K562 (cell line): Measurements from ENCODE around the gene ZFAND3. TPM values are rescaled to one million over a fixed set of nuclear protein-coding genes. Genes with fewer than 3 reads are reported as not detected.

Experiments
- ATAC-seq: fragments of 200-7000 bp; cut with Tn5 transposase; 3 replicates; pipeline ENCODE4 v1.9.1; 2020; ENCODE audit warnings: moderate library complexity
- BruUV-seq: library from RNA; stranded (reverse); fragments of 400-500 nt; replicated peaks from 2 replicates; lab custom pipeline; 2021; lab: Mats Ljungman, UMichigan
- CTCF ChIA-PET: fragments of 300-600 bp; formaldehyde crosslinking; extraction: SDS; loops from one replicate; lab custom pipeline; 2021; ENCODE audit warnings: low intra/inter-chr PET ratio; lab: Yijun Ruan, JAX
- POLR2A ChIA-PET: fragments of 300-600, 350-650 bp; sonication (Branson Sonifier 250); formaldehyde crosslinking; extraction: SDS; loops from one replicate; lab custom pipeline; 2021; ENCODE audit warnings: antibody characterized with exemption, inconsistent platforms; lab: Yijun Ruan, JAX
- DNase-seq, 4 experiments: peaks; one replicate each; pipeline versions ENCODE4 v3.0.0 to v3.0.0-alpha.2; 2011 to 2018; ENCODE audit warnings: low spot score in 3 of 4, mixed read lengths in 3 of 4; ENCODE audit errors: extremely low read depth in 1 of 4
- FAIRE-seq: peaks from 2 replicates; lab custom pipeline; 2011; peaks lifted over from hg19 to GRCh38; lab: Jason Lieb, UNC
- H2AFZ ChIP-seq: 2 replicates; pipeline ENCODE4 v1.6.0; 2011; ENCODE audit warnings: low read depth, low read length, control low read depth, inconsistent platforms
- H3K27ac ChIP-seq: fragments of 200-600 bp; 3 replicates; pipeline ENCODE4 v1.8.0; 2011; ENCODE audit warnings: low read depth, mild to moderate bottlenecking, control low read depth, inconsistent platforms, low read length, moderate library complexity, mixed read lengths; ENCODE audit errors: extremely low read depth
- H3K27me3 ChIP-seq, 2 experiments: fragments of 300-600 bp in 1 of 2; 2 replicates in 1 of 2; 3 replicates in 1 of 2; pipeline versions ENCODE4 v1.6.0 to v1.8.0; 2011; ENCODE audit warnings: inconsistent platforms in 2 of 2, low read length in 2 of 2, mild to moderate bottlenecking in 1 of 2, mixed read lengths in 1 of 2, moderate library complexity in 1 of 2; ENCODE audit not compliant: control insufficient read depth in 2 of 2, insufficient read depth in 2 of 2
- H3K36me3 ChIP-seq: fragments of 300-600 bp; 3 replicates; pipeline ENCODE4 v1.8.0; 2011; ENCODE audit warnings: mild to moderate bottlenecking, low read length, inconsistent platforms; ENCODE audit not compliant: control insufficient read depth, insufficient read depth
- H3K4me1 ChIP-seq, 2 experiments: fragments of 200-600 bp in 1 of 2; replicated peaks in 1 of 2; 2 replicates in 1 of 2; 3 replicates in 1 of 2; pipeline versions ENCODE4 v1.5.1 to v1.8.0; 2011; ENCODE audit warnings: inconsistent platforms in 2 of 2, low read length in 2 of 2, mild to moderate bottlenecking in 1 of 2, mixed read lengths in 1 of 2, moderate library complexity in 1 of 2; ENCODE audit not compliant: control insufficient read depth in 2 of 2, insufficient read depth in 2 of 2
- H3K4me2 ChIP-seq: 2 replicates; pipeline ENCODE4 v1.6.1; 2011; ENCODE audit warnings: low read length, control low read depth, inconsistent platforms, mixed read lengths; ENCODE audit not compliant: insufficient read depth
- H3K4me3 ChIP-seq: fragments of 200-600 bp; sonication (generic), shearing (Covaris generic); 2 replicates; pipeline ENCODE4 v1.5.1; 2016; ENCODE audit warnings: control low read depth, inconsistent platforms
- H3K79me2 ChIP-seq: fragments of 200-600 bp; 3 replicates; pipeline ENCODE4 v1.8.0; 2011; ENCODE audit warnings: low read length, inconsistent platforms; ENCODE audit not compliant: control insufficient read depth, insufficient read depth
- H3K9ac ChIP-seq, 2 experiments: 2 replicates each; pipeline versions ENCODE4 v1.6.0 to v1.6.1; 2011; ENCODE audit warnings: low read depth in 2 of 2, low read length in 2 of 2, control low read depth in 1 of 2, inconsistent platforms in 1 of 2, mild to moderate bottlenecking in 1 of 2, mixed read lengths in 1 of 2; ENCODE audit not compliant: insufficient read depth in 1 of 2
- H3K9me1 ChIP-seq: one replicate; pipeline ENCODE4 v1.6.0; 2011; ENCODE audit warnings: inconsistent platforms, mild to moderate bottlenecking, low read length, moderate library complexity; ENCODE audit not compliant: control insufficient read depth, insufficient read depth
- H3K9me3 ChIP-seq: replicated peaks from 2 replicates; pipeline ENCODE4 v1.5.1; 2011; ENCODE audit warnings: low read depth, low read length, inconsistent platforms; ENCODE audit not compliant: control insufficient read depth, insufficient read depth
- H4K20me1 ChIP-seq: replicated peaks from 2 replicates; pipeline ENCODE4 v1.6.1; 2011; ENCODE audit warnings: low read length, inconsistent platforms, mixed read lengths; ENCODE audit not compliant: control insufficient read depth, insufficient read depth
- HDAC3 ChIP-seq: fragments of 450-650 bp; IDR thresholded peaks from 2 replicates; pipeline ENCODE4 v1.6.1; 2018; ENCODE audit warnings: borderline replicate concordance, mild to moderate bottlenecking, moderate library complexity; ENCODE audit not compliant: partially characterized antibody
- IRF2 ChIP-seq: sonication (generic); formaldehyde crosslinking; IDR thresholded peaks from 2 replicates; pipeline ENCODE4 v1.8.1; 2022; ENCODE audit warnings: mild to moderate bottlenecking, missing genetic modification reagents
- POLR2AphosphoS5 ChIP-seq: IDR thresholded peaks from 2 replicates; pipeline ENCODE4 v1.6.1; 2011; ENCODE audit warnings: mild to moderate bottlenecking, low read depth, low read length, moderate library complexity; ENCODE audit not compliant: control insufficient read depth, insufficient read depth
- PPARD ChIP-seq: fragments of 250-450 bp; sonication (Bioruptor Pico); IDR thresholded peaks from 2 replicates; pipeline ENCODE4 v1.8.0; 2022; ENCODE audit warnings: inconsistent platforms, mild to moderate bottlenecking, moderate library complexity
- SIRT6 ChIP-seq: IDR thresholded peaks from one replicate; pipeline ENCODE4 v1.6.1; 2012; ENCODE audit warnings: low read depth, mild to moderate bottlenecking, control low read depth, inconsistent platforms, low read length, moderate library complexity
- TRIM25 ChIP-seq: fragments of 450-650 bp; IDR thresholded peaks from 2 replicates; pipeline ENCODE4 v1.7.0; 2016; ENCODE audit warnings: borderline replicate concordance
- WHSC1 ChIP-seq: IDR thresholded peaks from one replicate; pipeline ENCODE4 v1.6.1; 2012; ENCODE audit warnings: low read length, control low read depth, inconsistent platforms
- ZNF217 ChIP-seq: sonication (generic); formaldehyde crosslinking; IDR thresholded peaks from 2 replicates; pipeline ENCODE4 v1.8.0; 2022; ENCODE audit warnings: mild to moderate bottlenecking, missing genetic modification reagents
- ZNF24 ChIP-seq: fragments of 450-650 bp; IDR thresholded peaks from 2 replicates; pipeline ENCODE4 v1.6.1; 2016
- ZNF311 ChIP-seq: fragments of 250-450 bp; sonication (Bioruptor Pico); IDR thresholded peaks from 2 replicates; pipeline ENCODE4 v1.4.0; 2020; ENCODE audit warnings: mild to moderate bottlenecking, moderate library complexity
- WGBS: fragments of 100-300 bp; shearing (Covaris generic); methylation state at CpG from one replicate; pipeline ENCODE4 v1.1.6; 2016; ENCODE audit warnings: low coverage, mixed read lengths; ENCODE audit not compliant: insufficient coverage; ENCODE audit errors: missing lambda C conversion rate; 5-methylcytosine and 5-hydroxymethylcytosine counted together
- in situ Hi-C: fragments of 300-500 bp; cut with MboI; formaldehyde crosslinking; loops from 4 replicates; pipeline ENCODE4 v1.15.0; 2018; ENCODE audit warnings: inconsistent platforms, mixed read lengths
- intact Hi-C: fragments of 100-400 bp; cut with micrococcal nuclease; formaldehyde crosslinking; loops from 2 replicates; pipeline ENCODE4 v1.14.2; 2022
- polyA plus RNA-seq, 8 experiments: library from polyadenylated mRNA; depleted of rRNA in 4 of 8; stranded (reverse) in 5 of 8; unstranded in 3 of 8; fragments of >200 nt; fragmentation: Nextera tagmentation in 2 of 8; fragmentation: Illumina TruSeq in 1 of 8; extraction: Ambion mirVana in 2 of 8; extraction: Trizol in 1 of 8; gene quantifications; 2 replicates each; pipeline versions ENCODE4 v1.2.1 to v1.2.3, GENCODE V29; 2011 to 2014; ENCODE audit warnings: inconsistent platforms in 1 of 8, missing spikeins in 1 of 8
- total RNA-seq, 7 experiments: library from RNA; depleted of rRNA in 6 of 7; stranded (reverse); fragments of >200 nt in 6 of 7; fragmentation: Illumina TruSeq in 2 of 7; extraction: Trizol in 2 of 7; gene quantifications; 2 replicates each; pipeline versions ENCODE4 v1.2.1 to v1.2.3, GENCODE V29; 2011 to 2021; ENCODE audit warnings: low replicate concordance in 1 of 7

Gene ZFAND3
- total and polyA plus RNA-seq, 9 of the 15 experiments (the other 6 are each of a cell fraction or from before 2014, with no cell fraction given): 0.81 to 26.6 (median 11.8) TPM

GRCh38 chr6:38004908-38005307 is 185.4 kb downstream of the ZFAND3 start:
- Histone ChIP-seq H3K79me2 (no peaks in the 10 kb centered on the region), H3K36me3 (no peaks in the 10 kb centered on the region), H3K4me1 (no peaks in the 10 kb centered on the region), H3K9me1 (no peaks in the 10 kb centered on the region), H3K9me3 (no peaks in the 10 kb centered on the region), H3K9ac (no peak overlapping the region), H3K4me2 (no peak overlapping the region), H3K27ac (no peak overlapping the region), H2AFZ (no peak overlapping the region), H4K20me1 (0 out of 2 replicates have a peak, but pooled peaks cover 10% of the 10 kb centered on the region), H3K4me3 (no peak overlapping the region), H3K27me3 (no peaks in the 10 kb centered on the region)
- no peak for ATAC-seq
- no TSS peak for BruUV-seq
- DNase-seq: no peak
- ChIA-PET POLR2A (no interaction called here), CTCF (no interaction called here)
- TF ChIP-seq SIRT6 (no peak), PPARD (no peak), WHSC1 (no peak), TRIM25 (no peak), POLR2AphosphoS5 (no peak), ZNF24 (no peak), HDAC3 (no peak), ZNF217 (CRISPR knock-in tag) (no peak), ZNF311 (CRISPR knock-in tag) (no peak), IRF2 (CRISPR knock-in tag) (no peak)
- no peak for FAIRE-seq
- in situ Hi-C loops: no loop called here
- intact Hi-C loops: no loop called here
- 75% methylated on average over 2 of the region's 2 CpGs for WGBS
